UCSD-AML1 (cell line): ENCODE measurements around the gene NADK.
"Not testable (repeated sequence)": the region's sequence is repeated elsewhere in the genome, so short reads cannot be mapped to it uniquely, and the experiment has no call there.

Experiments used
- DNase-seq: peaks from one replicate; lab custom pipeline; 2025; ENCODE audit not compliant: unreplicated experiment; lab: John Stamatoyannopoulos, UW

NADK gene

GRCh38 chr1:1748686-1749321 is 29.5 kb downstream of the NADK start:
- DNase-seq: no peak

DNA sequence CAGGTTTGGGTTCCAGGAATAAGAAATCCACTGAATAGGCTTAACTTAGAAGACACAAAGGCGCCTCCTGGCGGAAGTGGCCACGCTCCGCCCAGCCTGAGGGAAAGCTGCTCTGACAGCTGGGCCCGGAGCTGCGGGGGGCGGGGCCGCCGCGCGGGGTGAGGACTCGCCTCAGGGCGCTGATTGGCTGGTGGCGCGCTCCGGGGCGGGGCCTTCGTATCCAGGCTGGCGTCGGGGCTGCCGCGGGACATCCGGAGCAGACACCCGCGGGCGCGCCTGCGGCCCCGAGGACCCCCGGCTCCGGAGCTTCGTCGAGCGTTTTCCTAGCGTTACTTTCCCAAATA is 31.7 kb downstream of the NADK start:
- DNase-seq: not testable (repeated sequence)

- peak; percentile 74 for DNase-seq
Measured at GRCh38 chr1:1745651-1746565, 32.4 kb downstream of the NADK start.

DNA sequence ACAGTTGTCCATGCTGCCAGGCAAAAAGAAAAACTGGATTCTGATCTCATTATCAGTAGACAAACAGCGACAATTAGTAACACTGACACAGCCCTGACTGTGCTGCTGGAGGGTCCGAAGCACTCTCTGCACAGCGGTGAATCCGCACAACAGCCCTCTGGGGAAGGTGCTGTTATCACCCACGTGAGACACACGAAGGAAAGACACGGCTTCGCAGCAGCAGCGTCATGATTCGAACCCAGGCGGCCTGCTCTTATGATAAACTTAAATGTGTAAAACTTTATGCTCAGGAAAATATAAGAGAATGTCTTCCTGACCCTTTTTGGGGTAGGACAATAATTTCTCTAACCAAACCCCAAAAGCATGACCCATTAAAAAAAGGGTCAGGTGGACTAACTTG is 35.7 kb downstream of the NADK start:
- DNase-seq: not testable (repeated sequence)

DNA sequence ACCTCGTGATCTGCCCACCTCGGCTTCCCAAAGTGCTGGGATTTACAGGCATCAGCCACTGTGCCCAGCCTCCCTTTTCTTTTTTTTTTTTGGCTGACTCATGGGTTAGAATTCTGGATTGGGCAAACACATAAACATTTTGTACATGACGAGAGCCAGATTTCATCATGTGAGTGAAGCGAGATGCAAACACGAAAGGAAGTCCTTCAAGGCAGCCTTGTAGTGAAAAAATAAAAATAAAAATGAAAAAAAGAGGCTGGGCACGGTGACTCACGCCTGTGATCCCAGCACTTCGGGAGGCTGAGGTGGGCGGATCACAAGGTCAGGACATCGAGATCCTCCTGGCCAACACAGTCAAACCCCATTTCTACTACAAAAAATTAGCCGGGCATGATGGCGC is 37.3 kb downstream of the NADK start:
- DNase-seq: not testable (repeated sequence)

DNA sequence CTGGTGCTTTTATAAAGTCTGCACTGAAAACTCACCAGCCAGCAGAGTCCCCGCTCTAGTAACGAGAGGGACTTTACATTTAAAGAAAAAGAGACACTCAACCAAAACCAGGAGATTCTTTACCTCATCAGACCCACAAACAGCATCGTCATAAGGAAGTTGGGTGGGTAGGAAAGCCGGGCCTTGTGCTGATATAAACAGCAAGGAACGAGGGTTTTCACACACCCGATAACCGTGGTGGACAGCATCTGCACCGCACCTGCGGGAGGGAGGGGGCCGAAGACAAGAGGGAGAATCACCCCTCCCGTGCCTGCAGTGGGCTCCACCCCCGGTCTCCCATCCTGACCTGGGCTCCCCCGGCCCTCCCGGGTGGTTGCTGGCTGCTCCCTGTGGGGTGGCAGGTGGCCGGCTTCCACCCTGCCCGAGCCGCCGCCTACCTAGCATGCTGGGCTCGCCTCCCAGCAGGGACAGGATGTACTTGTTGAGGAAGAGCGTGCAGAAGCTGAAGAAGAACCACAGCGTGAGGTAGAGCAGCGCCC is 39.4 kb downstream of the NADK start:
- DNase-seq: not testable (repeated sequence)

DNA sequence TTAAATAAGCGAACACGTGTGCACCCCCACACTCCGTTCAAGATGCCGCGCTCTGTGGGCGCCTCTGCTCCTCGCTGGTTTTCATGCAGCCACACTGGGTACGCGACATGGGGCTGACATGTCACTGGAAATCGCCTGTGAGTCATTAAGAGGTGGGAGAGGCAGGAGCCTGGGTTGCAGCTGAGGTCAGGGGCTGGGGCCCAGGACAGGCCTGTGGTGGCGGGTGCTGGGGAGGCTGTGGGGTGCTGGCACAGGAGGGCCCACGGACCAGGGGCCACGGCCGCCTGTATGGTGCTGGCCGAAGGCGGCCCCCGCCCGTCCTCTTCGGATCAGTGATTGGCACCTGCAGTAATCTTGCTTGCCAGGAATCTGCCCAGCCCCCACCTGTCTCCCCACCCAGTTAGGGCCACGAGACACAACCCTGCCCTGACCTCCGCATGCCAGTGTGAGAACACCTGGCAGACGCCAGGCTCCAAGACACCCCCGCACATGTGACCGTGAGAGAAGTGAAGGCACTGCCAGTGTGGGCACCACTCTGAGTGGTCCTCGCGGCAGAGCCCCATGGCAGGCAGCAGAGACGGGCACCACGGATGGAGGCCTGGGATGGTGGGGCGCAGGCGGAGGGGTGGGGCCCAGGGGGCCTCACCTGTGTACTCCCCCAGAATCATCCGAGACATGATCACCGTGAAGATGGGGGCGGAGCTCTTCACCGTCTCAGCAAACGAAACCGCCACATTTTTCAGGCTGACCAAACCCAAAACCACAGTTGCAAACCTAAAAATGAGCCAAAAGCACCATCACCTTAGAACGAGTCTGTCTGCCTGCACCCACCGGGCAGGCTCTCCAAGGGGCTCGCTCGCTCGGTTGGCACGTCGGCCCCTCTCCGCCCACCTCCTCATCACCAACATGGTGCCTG is 40.3 kb downstream of the NADK start:
- not testable (repeated sequence) for DNase-seq

DNA sequence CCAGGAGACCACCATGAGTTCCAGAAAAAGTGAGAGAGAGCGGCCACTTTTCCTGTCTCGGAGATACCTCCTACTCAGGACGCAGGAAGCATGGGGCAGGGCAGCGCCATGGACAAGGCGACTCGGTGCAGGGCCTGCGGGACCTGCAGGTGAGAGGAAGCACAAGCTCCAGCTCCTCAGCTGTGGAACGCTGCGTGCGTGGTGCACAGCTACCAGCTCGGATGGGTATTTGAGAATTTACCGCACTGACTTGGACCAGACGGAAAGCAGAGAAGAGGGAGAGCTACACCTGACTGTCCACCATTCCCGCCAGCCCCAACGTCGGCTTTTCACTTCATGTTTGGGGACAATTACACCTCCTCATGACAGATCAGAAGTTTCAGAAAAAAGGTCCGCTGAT is 45.9 kb downstream of the NADK start:
- no peak for DNase-seq

GRCh38 chr1:1730870-1731269 is 47.4 kb downstream of the NADK start:
- DNase-seq: no peak

DNA sequence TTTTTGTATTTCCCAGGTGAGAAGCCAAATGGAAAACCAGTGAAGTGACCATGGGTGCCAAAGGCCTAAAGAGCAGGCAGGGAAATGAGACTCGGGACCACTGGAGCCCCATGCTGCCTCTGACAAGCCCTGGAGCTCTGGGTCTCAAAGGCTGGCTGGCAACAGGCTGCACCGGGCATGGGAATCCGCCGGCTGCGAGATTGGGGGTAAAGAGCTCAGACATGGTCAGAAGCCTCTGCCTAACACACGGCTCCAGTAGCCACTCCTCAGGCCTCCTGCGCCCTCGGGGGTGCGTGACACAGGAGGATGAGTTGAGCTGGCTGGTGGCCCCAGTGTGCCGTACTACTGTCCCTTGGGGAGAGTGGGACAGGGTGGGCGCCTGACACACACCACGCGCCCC is 48.0 kb downstream of the NADK start:
- DNase-seq: not testable (repeated sequence)

DNA sequence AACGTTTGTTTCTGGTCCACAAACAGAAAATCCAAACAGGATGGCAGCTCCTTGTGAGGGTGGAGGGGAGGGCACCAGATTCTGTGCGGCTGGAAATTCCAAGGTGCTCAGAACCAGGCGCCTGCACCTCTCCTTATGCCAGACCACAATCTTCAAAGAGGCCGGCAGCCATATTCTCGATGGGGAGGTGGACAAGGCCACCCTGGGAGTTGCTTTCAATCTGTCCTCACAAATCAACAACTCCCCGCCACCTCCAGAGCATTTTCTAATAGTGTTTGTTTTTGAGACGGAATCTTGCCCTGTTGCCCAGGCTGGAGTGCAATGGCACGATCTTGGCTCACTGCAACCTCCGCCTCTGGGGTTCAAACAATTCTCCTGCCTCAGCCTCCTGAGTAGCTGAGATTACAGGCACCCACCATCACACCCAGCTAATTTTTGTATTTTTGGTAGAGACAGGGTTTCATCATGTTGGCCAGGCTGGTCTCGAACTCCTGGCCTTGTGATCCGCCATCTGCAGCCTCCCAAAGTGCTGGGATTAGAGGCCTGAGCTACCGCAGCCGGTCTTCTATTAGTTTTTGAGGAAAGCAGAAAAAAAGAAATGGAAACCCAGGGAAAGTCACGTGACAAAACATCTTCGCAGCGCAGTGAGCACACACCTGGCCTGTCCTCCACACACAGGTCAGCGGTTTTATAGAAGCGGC is 49.0 kb downstream of the NADK start:
- DNase-seq: not testable (repeated sequence)

- DNase-seq: not testable (repeated sequence)
Measured at GRCh38 chr1:1728308-1729005, 49.8 kb downstream of the NADK start.

- DNase-seq: not testable (repeated sequence)
Measured at GRCh38 chr1:1727131-1727651, 51.1 kb downstream of the NADK start.

- not testable (repeated sequence) for DNase-seq
Measured at GRCh38 chr1:1726088-1726487, 52.2 kb downstream of the NADK start.

- peak; percentile 97 for DNase-seq
Measured at GRCh38 chr1:1724035-1724864, 54.0 kb downstream of the NADK start, which contains the start of gene CDK11A. TSS of gene CDK11A (minus strand) at chr1:1724357. CDS start at chr1:1722818, 1,539 bp downstream.

DNA sequence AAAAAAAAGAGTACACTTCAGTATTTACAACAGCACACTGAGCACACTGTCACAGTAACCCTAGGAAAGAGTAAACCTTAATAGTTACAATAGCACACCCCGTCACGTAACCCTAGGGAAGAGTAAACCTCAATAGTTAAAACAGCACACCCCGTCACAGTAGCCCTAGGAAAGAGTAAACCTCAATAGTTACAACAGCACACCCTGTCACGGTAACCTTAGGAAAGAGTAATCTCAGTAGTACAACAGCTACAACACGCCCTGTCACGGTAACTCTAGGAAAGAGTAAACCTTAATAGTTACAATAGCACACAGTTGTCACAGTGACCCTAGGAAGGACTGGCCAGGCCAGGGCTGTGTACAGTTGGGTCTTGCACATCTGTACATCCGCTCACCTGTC is 57.1 kb downstream of the NADK start:
- no peak for DNase-seq

GRCh38 chr1:1715109-1715883 is 63.0 kb downstream of the NADK start:
- DNase-seq: not testable (repeated sequence)

GRCh38 chr1:1707897-1708296 is 70.4 kb downstream of the NADK start:
- DNase-seq: not testable (repeated sequence)
